Right atrium auricular region (tissue), 2 donors: ENCODE data around the gene ZNF324. TPM values are rescaled to one million over a fixed set of nuclear protein-coding genes. Genes with fewer than 3 reads are reported as not detected.
A peak's percentile ranks its signal among the peaks of the same experiment; 100 is the strongest.

Source experiments
- DNase-seq: peaks from one replicate; pipeline ENCODE4 v3.0.0-alpha.2; 2019; ENCODE audit warnings: low spot score
- H3K27ac ChIP-seq, 2 donors: fragments of 200-600 bp; sonication (generic); 1 replicate in 1 of 2; 2 replicates in 1 of 2; pipeline ENCODE4 v1.5.1; 2016 to 2019
- H3K27me3 ChIP-seq, 2 donors: fragments of 200-600 bp; sonication (generic); one replicate each; pipeline versions ENCODE4 v1.5.1 to v1.6.0; 2017 to 2019
- H3K36me3 ChIP-seq: fragments of 200-600 bp; sonication (generic); one replicate; pipeline ENCODE4 v1.5.1; 2016
- H3K4me1 ChIP-seq, 2 donors: fragments of 200-600 bp; sonication (generic); one replicate each; pipeline versions ENCODE4 v1.5.1 to v1.6.0; 2017 to 2019
- H3K4me3 ChIP-seq, 2 donors: fragments of 200-600 bp; sonication (generic); 1 replicate in 1 of 2; 2 replicates in 1 of 2; pipeline ENCODE4 v1.5.1; 2017 to 2019; ENCODE audit warnings: mild to moderate bottlenecking in 1 of 2, moderate library complexity in 1 of 2
- H3K9me3 ChIP-seq, 2 donors: fragments of 200-600 bp; sonication (generic); one replicate each; pipeline ENCODE4 v1.5.1; 2019
- CTCF ChIP-seq, 2 donors: fragments of 200-600 bp; sonication (generic); IDR thresholded peaks; one replicate each; pipeline ENCODE4 v1.5.1; 2019; ENCODE audit warnings: antibody characterized with exemption in 2 of 2
- total RNA-seq, 2 donors: library from RNA; depleted of rRNA; stranded (reverse); fragments of >200 nt; gene quantifications; one replicate each; pipeline ENCODE4 v1.1.0, GENCODE V29; 2016

Gene ZNF324
- 1 to 10 TPM; 5.9 to 9.9 TPM for total RNA-seq

DNA sequence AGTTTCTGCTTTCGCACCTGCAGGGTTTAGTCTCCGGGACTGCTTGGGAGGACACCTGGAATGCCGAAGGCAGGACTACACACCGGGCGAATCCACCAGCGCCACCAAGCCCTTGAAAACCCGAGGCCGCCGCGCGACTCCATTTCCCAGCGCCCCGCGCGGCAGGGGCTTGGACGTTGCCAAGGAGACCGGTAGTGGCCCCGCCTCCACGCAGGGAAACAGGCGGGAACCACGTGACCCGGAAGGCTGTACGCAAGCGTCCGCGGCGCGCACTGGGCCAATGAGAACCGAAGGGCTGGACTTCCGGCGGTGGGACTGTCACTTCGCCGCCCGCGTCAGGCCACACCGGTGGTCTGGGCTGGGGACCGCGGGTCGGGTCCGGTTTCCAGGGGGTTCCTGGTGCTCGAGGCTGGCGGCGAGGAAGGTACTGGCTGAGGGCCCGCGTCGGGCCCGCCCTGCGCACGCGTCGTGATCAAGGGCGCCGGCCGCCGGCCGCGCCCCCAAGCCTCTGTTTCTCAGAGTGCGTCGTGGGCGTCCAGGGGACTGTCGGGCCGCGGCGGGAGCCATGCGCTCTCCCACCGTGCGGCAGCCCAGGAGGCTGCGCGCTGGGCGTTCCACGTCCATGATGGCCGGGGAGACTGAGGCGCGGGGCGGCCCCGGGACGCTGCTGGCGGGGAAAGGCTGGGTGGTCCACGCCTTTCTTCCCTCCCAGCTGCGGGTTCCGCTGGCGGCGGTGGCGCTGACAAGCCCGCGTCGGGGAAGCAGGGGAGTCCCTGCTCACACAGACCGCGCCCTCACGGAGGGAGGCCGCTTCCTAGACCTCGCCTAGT is at the start of gene ZNF324:
ZNF324 (plus strand) TSS at position 321 of the 830 bp plus-strand sequence. CDS start 2,106 bp downstream, outside the sequence.
- H3K9me3 ChIP-seq = no peaks in the 10 kb centered on the region
- no peak for TF ChIP-seq CTCF (IDR thresholded peaks at IDR 0.05)
- peak within 1 kb of the TSS; percentile 80 to 87 for H3K4me3 ChIP-seq
- no peaks in the 10 kb centered on the region for H3K27me3 ChIP-seq
- peak; percentile 99 for DNase-seq
- H3K36me3 ChIP-seq = peaks cover 20% of the 10 kb centered on the region
- H3K4me1 ChIP-seq = peaks cover 0 to 18% of the 10 kb centered on the region in 2 donors
- peak within 1 kb of the TSS; percentile 76 to 77 for H3K27ac ChIP-seq

- Histone ChIP-seq H3K4me1 (no peaks in the 10 kb centered on the region), H3K36me3 (peaks cover 20% of the 10 kb centered on the region), H3K4me3 (no peak overlapping the region), H3K9me3 (peaks cover 29 to 53% of the 10 kb centered on the region in 2 donors), H3K27ac (no peak overlapping the region), H3K27me3 (no peaks in the 10 kb centered on the region)
- TF ChIP-seq CTCF (IDR thresholded peaks at IDR 0.05) = no peak
- no peak for DNase-seq
Observed at GRCh38 chr19:58428617-58429016, 38.3 kb upstream of the ZNF324 start.

GRCh38 chr19:58429745-58430144 is 37.1 kb upstream of the ZNF324 start:
- DNase-seq = no peak
- Histone ChIP-seq H3K36me3 (peaks cover 31% of the 10 kb centered on the region), H3K27ac (no peak overlapping the region), H3K4me1 (no peaks in the 10 kb centered on the region), H3K4me3 (no peak overlapping the region), H3K27me3 (no peaks in the 10 kb centered on the region), H3K9me3 (peaks cover 41 to 64% of the 10 kb centered on the region in 2 donors)
- TF ChIP-seq CTCF (IDR thresholded peaks at IDR 0.05) = no peak

DNA sequence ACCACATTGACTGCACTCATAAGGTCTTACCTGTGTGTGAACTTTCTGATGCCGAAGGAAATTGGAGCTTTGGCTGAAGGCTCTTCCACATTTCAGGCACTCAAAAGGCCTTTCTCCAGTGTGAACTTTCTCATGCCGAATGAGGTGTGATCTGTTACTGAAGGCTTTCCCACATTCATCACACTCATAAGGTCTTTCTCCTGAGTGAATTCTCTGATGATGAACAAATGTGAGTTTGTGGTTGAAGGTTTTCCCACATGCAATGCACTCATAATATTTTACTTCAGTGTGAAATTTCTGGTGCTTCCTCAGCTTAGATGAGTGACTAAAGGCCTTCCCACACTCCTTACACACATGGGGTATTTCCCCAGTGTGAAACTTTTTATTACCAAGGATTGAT is 32.7 kb upstream of the ZNF324 start:
- H3K27ac ChIP-seq = no peak overlapping the region
- H3K36me3 ChIP-seq = peaks cover 57% of the 10 kb centered on the region
- H3K4me1 ChIP-seq = peaks cover 0 to 5% of the 10 kb centered on the region in 2 donors
- H3K27me3 ChIP-seq = no peaks in the 10 kb centered on the region
- H3K9me3 ChIP-seq = peaks cover 47 to 92% of the 10 kb centered on the region in 2 donors
- no peak for DNase-seq
- no peak overlapping the region for H3K4me3 ChIP-seq
- no peak for TF ChIP-seq CTCF (IDR thresholded peaks at IDR 0.05)

DNA sequence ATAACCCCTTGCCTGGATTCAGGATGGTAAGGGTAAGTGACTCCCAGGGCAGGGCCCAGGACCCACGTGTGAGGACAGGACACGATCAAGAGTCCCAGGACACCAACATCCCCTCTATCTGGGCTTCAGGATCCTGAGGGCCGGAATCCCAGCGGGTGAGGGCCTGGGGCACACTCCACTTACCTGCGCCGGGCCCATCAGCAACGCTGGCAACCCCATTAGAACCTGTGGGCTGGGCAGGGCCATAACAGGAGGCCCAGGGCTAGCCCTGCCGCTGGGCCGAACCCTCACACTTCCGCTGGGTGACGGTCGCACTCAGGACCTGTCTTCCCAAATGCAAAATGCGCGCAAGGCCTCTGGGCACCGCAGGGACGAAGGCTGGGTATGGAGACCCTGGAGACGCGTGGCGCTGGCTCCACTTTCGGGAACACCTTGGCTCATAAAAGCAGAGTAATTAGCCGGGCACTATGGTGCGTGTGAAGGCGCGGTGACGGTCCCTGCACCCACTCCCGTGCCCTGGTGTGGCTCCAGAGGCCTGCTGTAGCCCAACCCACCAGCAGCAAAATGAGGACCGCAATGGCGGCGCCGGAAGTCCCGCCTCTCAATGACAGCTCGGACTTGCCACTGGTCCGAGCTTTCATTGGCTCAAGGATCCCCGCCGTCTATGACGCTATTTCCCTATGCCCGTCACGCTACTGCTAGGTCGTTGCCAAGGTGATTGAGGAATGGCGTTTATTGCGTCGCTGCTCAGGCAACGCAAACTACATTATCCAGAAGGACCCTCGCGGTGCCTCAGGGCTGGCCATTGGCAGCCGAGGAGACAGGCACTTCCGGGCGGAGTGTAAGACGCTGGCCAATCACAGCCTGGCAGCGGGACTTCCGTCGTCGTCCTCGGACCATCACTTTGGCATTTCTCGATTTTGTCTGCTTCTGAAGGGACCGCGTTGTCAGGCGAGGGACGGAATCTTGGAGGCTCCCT is 27.0 kb upstream of the ZNF324 start, which contains the start of gene ZNF132:
ZNF132 (minus strand) TSS at position 578 of the 979 bp plus-strand sequence; CDS start at position 246, 332 bp downstream.
- Histone ChIP-seq H3K27ac (peak within 1 kb of the TSS; percentile 75 to 88), H3K4me3 (peak within 1 kb of the TSS; percentile 72 to 79), H3K9me3 (peaks cover 5 to 39% of the 10 kb centered on the region in 2 donors), H3K36me3 (peaks cover 25% of the 10 kb centered on the region), H3K27me3 (no peaks in the 10 kb centered on the region), H3K4me1 (peaks cover 0 to 20% of the 10 kb centered on the region in 2 donors)
- DNase-seq = peak; percentile 100
- no peak for TF ChIP-seq CTCF (IDR thresholded peaks at IDR 0.05)
